Activated T-cell treated with anti-CD3 and anti-CD28 coated beads, Interleukin-2, amount 50 U/mL, for 24 hours (primary cell): Measurements from ENCODE around the gene SLC5A7.

Experiments
- DNase-seq: peaks from one replicate; pipeline ENCODE4 v3.0.0-alpha.2; 2020
- H3K27ac Mint-ChIP-seq: 2 replicates; pipeline ENCODE4 v1.8.0; 2020; ENCODE audit warnings: mild to moderate bottlenecking, mixed read lengths
- H3K27me3 Mint-ChIP-seq: 2 replicates; pipeline ENCODE4 v1.8.0; 2020; ENCODE audit warnings: mixed read lengths
- H3K36me3 Mint-ChIP-seq: 2 replicates; pipeline ENCODE4 v1.8.0; 2020; ENCODE audit warnings: low read depth, mixed read lengths
- H3K4me1 Mint-ChIP-seq: 2 replicates; pipeline ENCODE4 v1.8.0; 2020; ENCODE audit warnings: low read depth, mixed read lengths
- H3K4me3 Mint-ChIP-seq: 2 replicates; pipeline ENCODE4 v1.8.0; 2020; ENCODE audit warnings: mild to moderate bottlenecking, moderate library complexity, mixed read lengths
- H3K9me3 Mint-ChIP-seq: 2 replicates; pipeline ENCODE4 v1.8.0; 2020; ENCODE audit warnings: mixed read lengths

The SLC5A7 gene

DNA sequence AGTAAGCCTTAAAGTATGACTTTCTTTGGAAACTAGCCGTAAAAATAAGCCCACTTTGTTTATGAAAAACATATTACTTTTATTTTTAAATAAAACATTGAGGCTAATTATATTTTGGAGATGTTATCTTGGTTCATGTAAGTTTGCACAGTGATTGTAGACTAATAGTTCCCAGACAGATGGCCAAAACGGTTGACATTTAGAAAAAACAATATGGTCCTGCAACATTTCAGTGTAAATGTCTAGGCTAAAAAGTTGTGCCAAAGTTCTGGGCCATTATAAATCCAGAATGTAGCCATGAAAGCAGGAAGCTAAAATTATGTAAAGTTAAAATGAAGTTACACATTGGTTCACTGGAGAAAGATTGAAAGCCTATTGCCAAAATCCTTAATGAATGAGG is 43.6 kb downstream of the SLC5A7 start:
- H3K36me3 Mint-ChIP-seq, result no peaks in the 10 kb centered on the region
- no peaks in the 10 kb centered on the region for H3K9me3 Mint-ChIP-seq
- no peak for DNase-seq
- H3K27ac Mint-ChIP-seq, result no peak overlapping the region
- H3K27me3 Mint-ChIP-seq, result no peaks in the 10 kb centered on the region
- H3K4me1 Mint-ChIP-seq, result no peaks in the 10 kb centered on the region
- H3K4me3 Mint-ChIP-seq, result no peak overlapping the region

DNA sequence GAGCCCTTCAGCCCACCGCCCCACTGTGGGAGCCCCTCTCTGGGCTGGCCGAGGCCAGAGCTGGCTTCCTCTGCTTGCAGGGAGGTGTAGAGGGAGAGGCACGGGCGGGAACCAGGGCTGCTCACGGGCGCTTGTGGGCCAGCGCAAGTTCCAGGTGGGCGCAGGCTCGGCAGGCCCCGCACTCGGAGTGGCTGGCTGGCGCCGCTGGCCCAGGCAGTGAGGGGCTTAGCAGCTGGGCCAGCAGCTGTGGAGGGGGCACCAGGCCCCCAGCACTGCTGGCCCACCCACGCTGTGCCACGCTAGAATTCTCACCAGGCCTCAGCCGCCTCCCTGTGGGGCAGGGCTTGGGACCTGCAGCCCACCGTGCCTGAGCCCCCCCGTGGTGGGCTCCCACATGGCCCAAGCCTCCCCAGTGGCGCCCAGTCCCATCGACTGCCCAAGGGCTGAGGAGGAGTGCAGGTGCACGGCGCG is 45.2 kb downstream of the SLC5A7 start:
- H3K27me3 Mint-ChIP-seq, result no peaks in the 10 kb centered on the region
- no peaks in the 10 kb centered on the region for H3K36me3 Mint-ChIP-seq
- DNase-seq, result no peak
- H3K4me3 Mint-ChIP-seq, result no peak overlapping the region
- H3K27ac Mint-ChIP-seq, result no peak overlapping the region
- H3K4me1 Mint-ChIP-seq, result no peaks in the 10 kb centered on the region
- no peaks in the 10 kb centered on the region for H3K9me3 Mint-ChIP-seq

DNA sequence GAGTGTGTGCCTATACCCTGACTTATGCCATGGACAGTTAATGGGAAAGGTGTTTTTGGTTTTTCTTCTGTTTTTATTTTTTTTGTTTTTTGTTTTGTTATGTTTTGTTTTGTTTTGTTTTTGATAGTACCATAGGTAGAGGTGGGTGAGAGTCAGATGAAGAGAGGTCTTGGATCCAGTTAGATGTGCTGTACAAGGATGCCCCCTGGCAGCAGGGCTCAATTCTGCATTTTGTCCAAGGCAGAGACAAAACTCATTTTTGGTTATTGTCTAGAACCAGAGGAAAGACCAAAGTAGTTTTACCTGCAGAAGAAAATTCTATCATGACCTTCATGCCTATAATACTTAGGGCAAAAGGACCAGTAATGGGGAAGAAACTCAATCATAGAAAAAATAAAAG is 48.5 kb downstream of the SLC5A7 start:
- Mint-ChIP-seq H3K27me3 (peaks cover 3% of the 10 kb centered on the region), H3K36me3 (no peaks in the 10 kb centered on the region), H3K27ac (no peak overlapping the region), H3K9me3 (peaks cover 5% of the 10 kb centered on the region), H3K4me3 (no peak overlapping the region), H3K4me1 (no peaks in the 10 kb centered on the region)
- no peak for DNase-seq

GRCh38 chr2:108048752-108049151 is 62.4 kb downstream of the SLC5A7 start:
- Mint-ChIP-seq H3K4me3 (no peak overlapping the region), H3K9me3 (no peaks in the 10 kb centered on the region), H3K27ac (no peak overlapping the region), H3K4me1 (no peaks in the 10 kb centered on the region), H3K36me3 (no peaks in the 10 kb centered on the region), H3K27me3 (no peaks in the 10 kb centered on the region)
- DNase-seq, result no peak

DNA sequence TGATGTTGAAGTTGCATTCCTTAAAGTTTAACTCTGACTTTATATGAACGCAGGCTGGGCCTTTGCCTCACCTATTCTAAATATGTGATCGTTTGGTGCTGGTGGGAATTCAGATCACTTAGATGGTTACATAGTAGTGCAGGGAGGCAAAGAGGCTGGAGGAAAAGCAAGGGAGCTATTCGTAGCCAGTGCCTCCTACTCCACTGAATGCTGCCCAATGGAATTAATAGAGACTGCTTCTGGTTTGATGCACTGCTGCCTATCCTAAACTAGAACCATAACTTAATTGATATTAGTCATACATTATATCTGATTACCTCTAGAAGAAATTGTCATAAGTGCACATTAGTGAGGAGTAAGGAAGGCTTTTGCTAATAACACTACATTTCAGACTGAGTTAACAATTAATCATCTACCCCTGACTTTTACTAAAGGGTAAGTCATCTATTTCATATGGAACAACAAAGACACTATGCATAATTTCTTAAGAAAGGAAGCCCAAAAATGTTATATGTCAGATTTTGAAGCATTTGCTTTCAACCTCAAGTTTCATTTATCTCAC is 72.3 kb downstream of the SLC5A7 start:
- Mint-ChIP-seq H3K9me3 (no peaks in the 10 kb centered on the region), H3K36me3 (no peaks in the 10 kb centered on the region), H3K27ac (no peak overlapping the region), H3K4me1 (no peaks in the 10 kb centered on the region), H3K4me3 (no peak overlapping the region), H3K27me3 (no peaks in the 10 kb centered on the region)
- DNase-seq, result no peak

DNA sequence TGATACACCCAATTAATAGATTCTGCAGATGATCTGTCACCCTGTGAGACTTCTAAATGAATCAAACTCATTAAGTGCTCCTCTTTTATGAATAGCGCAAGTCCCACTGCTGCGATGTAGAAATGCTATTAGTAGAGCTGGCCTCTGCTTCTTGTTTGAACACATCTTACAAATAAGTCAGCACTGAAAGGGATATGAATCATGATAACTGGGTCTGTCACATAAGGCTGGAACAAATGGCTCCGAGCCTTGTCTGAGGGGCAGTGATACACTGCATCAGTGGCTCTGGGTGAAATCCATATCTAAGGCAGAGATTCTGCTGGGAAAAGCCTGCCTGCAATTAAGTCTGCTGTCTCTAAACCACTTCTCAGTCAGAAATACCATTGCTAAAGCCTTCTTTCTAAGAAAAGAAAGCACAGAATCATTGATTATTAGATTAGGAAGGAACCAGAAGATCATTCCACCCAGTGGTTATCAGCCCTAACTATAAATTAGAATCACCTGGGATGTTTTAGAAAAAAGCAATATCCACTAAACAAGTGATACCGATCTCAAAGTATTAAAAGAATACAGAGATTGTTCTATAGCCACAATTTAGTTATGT is 75.2 kb downstream of the SLC5A7 start:
- Mint-ChIP-seq H3K27me3 (no peaks in the 10 kb centered on the region), H3K4me3 (no peak overlapping the region), H3K9me3 (no peaks in the 10 kb centered on the region), H3K36me3 (no peaks in the 10 kb centered on the region), H3K27ac (no peak overlapping the region), H3K4me1 (no peaks in the 10 kb centered on the region)
- no peak for DNase-seq
